CD4-positive, alpha-beta T cell treated with Interleukin-6 for 4 hours (primary cell): ENCODE results near the gene ADAMTS12.
A peak's percentile ranks its signal among the peaks of the same experiment; 100 is the strongest.
"Not testable (repeated sequence)": the region's sequence is repeated elsewhere in the genome, so short reads cannot be mapped to it uniquely, and the experiment has no call there.

Experiments used
- DNase-seq: peaks from one replicate; pipeline ENCODE4 v3.0.0-alpha.2; 2020; ENCODE audit warnings: mixed read lengths

The ADAMTS12 gene, protein sequence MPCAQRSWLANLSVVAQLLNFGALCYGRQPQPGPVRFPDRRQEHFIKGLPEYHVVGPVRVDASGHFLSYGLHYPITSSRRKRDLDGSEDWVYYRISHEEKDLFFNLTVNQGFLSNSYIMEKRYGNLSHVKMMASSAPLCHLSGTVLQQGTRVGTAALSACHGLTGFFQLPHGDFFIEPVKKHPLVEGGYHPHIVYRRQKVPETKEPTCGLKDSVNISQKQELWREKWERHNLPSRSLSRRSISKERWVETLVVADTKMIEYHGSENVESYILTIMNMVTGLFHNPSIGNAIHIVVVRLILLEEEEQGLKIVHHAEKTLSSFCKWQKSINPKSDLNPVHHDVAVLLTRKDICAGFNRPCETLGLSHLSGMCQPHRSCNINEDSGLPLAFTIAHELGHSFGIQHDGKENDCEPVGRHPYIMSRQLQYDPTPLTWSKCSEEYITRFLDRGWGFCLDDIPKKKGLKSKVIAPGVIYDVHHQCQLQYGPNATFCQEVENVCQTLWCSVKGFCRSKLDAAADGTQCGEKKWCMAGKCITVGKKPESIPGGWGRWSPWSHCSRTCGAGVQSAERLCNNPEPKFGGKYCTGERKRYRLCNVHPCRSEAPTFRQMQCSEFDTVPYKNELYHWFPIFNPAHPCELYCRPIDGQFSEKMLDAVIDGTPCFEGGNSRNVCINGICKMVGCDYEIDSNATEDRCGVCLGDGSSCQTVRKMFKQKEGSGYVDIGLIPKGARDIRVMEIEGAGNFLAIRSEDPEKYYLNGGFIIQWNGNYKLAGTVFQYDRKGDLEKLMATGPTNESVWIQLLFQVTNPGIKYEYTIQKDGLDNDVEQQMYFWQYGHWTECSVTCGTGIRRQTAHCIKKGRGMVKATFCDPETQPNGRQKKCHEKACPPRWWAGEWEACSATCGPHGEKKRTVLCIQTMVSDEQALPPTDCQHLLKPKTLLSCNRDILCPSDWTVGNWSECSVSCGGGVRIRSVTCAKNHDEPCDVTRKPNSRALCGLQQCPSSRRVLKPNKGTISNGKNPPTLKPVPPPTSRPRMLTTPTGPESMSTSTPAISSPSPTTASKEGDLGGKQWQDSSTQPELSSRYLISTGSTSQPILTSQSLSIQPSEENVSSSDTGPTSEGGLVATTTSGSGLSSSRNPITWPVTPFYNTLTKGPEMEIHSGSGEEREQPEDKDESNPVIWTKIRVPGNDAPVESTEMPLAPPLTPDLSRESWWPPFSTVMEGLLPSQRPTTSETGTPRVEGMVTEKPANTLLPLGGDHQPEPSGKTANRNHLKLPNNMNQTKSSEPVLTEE (N-terminal part only)

DNA sequence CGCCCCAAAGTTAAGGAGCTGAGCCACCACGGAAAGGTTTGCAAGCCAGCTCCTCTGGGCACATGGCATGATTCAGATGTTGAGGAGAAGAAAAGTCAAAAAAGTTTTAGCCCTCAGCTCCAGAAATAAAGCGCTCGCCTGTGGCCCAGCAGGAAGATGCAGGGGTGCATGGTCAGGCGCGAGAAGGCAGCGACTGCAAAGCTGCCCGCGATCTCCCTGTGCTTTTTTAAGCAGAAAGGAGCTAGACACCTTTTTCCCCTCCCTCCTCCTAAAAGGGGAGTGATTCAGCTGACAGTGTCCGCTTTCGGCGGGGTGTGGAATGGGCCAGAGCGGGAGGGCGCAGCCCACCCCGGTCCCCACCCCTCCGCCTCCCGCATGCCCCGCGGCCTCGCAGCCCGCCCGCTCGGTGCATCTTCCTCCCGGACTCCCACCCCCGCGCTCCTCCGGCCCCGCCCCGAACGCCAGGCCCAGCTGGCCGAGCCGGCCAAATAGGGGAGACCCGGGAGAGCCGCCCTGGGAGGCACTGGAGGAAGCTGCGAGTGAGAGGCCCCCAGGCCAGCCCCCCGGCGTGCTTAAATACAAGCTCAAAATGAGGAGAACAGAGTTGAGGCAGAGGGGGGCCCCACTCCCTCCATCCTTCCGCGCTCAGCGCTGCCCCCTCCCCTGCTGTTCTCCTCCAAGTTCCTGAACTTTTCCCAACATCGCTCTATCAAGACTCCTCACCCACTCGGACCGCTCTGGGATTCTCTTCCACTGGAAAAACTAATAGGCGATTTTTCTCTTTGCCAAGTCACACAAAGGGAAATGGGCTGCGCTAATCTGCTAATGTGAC is at the start of gene ADAMTS12:
Gene ADAMTS12 (minus strand): TSS at position 203 of the 832 bp plus-strand sequence. CDS start 134 bp downstream, at position 69.
- DNase-seq: no peak

DNA sequence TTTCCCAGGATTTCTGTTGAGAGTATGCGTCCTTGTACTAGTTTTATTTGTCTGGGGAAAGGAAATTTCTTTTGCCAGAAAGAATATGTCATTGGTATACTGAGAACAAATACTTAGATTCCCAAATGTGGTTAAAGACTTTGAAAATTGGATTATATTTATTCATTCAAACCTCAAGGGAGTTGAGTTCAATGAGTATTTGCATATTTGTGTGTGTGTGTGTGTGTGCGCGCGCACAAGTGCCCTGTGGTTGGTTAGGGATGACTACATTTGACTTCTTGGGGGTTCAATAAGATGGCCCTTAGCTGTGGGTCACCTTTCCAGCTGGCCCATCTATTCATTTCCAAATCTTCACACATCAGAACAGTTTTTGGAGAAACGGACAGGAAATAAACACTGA is 49.3 kb upstream of the ADAMTS12 start:
- DNase-seq: no peak

DNA sequence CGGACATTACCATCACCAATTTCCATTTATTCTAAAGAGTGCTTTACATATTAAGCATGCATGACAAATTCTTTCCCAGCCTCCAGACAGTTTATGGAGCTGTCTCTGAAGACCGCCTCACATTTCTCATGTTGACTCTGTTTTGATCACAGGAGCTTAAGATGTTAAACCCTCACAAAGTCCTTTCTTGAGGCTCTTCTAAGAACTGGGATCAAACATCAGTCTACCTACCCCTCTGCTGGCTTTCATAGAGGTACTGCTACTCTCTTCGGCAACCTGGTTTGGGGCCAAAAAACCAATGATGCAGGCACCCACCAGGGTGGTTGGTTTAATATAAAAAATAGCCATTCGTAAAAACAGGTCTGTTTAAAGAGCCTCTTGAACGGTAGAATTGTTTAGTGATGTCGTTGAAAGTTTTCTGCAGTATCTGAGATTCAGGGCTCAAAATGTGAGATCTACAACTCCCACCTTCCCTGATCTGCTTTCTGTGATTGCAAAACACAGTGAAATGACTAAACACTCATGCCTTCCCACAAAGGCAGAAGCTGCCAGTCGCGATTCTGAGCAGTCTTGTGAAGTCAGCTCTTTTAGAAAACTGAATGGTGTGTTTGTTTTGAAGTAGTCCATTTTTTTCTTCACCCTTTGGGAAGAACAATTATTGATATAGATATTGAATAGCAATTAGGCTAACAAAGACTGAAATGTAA is 47.9 kb upstream of the ADAMTS12 start:
- no peak for DNase-seq

DNA sequence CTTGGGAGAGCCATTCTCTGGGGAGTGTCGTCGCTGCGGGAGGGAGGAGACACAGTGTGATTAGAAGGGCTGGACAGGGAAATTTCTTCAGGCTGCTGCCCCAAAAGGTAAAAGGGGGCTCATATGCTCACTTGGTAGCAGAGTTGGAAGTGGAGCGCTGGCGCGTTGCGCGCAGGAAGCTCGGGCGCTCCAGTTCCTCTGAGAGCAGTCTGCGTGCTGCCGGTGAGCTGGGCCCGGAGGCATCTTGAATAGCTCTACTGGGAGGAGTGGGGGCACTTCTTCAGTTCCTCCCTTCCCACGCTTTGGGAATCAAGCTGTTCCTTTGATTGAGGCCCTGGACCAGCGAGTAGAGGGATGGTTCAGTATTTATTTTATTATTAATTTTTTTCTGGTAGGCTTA is 47.1 kb upstream of the ADAMTS12 start:
- DNase-seq: no peak

DNA sequence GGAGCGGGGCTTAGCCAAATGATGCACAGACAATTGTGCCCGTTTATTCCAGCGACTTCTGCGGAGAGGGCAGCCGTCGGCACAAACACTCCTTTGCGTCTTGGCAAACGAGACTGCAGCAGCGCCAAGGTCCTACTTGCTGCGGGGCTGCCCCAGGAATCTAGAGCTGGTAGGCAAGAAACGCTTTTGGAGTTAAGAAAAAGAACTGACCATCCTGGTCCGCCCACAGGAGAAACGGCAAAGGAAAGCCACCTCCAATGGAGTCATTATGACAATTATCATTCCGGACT is 46.7 kb upstream of the ADAMTS12 start:
- DNase-seq: no peak

DNA sequence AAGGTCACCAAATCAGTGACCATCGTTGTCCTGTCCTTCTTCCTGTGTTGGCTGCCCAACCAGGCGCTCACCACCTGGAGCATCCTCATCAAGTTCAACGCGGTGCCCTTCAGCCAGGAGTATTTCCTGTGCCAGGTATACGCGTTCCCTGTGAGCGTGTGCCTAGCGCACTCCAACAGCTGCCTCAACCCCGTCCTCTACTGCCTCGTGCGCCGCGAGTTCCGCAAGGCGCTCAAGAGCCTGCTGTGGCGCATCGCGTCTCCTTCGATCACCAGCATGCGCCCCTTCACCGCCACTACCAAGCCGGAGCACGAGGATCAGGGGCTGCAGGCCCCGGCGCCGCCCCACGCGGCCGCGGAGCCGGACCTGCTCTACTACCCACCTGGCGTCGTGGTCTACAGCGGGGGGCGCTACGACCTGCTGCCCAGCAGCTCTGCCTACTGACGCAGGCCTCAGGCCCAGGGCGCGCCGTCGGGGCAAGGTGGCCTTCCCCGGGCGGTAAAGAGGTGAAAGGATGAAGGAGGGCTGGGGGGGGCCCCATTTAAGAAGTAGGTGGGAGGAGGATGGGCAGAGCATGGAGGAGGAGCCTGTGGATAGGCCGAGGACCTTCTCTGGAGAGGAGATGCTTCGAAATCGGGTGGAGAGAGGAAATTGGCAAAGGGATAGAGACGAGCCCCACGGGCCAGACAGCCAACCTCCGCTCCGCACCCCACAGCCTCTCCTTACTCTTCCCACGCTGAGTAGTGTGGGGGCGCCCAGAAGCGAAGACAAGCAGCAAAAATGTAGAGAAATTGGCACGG is 46.1 kb upstream of the ADAMTS12 start:
- DNase-seq: no peak

DNA sequence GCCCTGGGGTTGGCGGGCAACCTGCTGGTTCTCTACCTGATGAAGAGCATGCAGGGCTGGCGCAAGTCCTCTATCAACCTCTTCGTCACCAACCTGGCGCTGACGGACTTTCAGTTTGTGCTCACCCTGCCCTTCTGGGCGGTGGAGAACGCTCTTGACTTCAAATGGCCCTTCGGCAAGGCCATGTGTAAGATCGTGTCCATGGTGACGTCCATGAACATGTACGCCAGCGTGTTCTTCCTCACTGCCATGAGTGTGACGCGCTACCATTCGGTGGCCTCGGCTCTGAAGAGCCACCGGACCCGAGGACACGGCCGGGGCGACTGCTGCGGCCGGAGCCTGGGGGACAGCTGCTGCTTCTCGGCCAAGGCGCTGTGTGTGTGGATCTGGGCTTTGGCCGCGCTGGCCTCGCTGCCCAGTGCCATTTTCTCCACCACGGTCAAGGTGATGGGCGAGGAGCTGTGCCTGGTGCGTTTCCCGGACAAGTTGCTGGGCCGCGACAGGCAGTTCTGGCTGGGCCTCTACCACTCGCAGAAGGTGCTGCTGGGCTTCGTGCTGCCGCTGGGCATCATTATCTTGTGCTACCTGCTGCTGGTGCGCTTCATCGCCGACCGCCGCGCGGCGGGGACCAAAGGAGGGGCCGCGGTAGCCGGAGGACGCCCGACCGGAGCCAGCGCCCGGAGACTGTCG is 45.4 kb upstream of the ADAMTS12 start:
- DNase-seq: no peak

DNA sequence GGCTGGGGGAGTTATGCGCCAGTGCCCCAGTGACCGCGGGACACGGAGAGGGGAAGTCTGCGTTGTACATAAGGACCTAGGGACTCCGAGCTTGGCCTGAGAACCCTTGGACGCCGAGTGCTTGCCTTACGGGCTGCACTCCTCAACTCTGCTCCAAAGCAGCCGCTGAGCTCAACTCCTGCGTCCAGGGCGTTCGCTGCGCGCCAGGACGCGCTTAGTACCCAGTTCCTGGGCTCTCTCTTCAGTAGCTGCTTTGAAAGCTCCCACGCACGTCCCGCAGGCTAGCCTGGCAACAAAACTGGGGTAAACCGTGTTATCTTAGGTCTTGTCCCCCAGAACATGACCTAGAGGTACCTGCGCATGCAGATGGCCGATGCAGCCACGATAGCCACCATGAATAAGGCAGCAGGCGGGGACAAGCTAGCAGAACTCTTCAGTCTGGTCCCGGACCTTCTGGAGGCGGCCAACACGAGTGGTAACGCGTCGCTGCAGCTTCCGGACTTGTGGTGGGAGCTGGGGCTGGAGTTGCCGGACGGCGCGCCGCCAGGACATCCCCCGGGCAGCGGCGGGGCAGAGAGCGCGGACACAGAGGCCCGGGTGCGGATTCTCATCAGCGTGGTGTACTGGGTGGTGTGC is 44.7 kb upstream of the ADAMTS12 start, which contains the start of gene RXFP3:
Gene RXFP3 (plus strand): TSS at position 6 of the 636 bp plus-strand sequence. CDS start 355 bp downstream, at position 361.
- no peak for DNase-seq

DNA sequence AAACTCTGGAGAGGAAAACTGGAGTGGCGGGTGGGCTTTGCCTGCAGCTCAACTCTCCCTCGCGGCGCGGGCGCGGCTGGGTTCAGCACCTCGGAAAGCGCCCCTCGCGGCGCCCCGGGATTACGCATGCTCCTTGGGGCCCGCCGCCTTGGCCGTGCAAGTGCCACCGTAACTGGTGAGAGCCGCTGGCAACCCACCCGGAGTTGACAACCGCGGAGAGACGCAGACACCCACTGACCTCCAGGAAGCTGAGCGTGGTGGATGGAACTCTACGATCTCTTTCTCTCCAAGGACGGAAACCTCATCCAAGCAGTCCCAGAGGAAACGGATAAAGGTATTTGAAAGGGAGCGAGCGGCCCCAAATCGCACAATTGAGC is 44.2 kb upstream of the ADAMTS12 start:
- peak; percentile 3 for DNase-seq

DNA sequence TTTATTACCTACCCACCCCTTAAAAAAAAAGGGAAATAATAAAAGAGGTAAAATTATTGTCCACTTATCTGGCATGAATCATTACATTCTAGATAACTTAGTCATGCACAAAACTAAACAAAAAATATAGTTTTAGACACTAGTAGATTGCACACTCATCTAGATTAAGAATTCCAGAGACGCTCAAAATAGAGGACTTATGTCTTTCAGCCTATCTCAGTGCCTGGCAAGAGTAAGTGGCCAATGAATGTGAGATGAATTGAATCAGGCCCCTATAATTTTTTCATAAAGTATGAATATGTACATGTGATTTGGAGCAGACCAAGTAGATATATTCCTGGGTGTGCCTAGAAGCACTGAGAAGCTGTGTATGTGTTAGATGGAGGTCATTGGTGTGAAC is 42.4 kb upstream of the ADAMTS12 start:
- DNase-seq: no peak

DNA sequence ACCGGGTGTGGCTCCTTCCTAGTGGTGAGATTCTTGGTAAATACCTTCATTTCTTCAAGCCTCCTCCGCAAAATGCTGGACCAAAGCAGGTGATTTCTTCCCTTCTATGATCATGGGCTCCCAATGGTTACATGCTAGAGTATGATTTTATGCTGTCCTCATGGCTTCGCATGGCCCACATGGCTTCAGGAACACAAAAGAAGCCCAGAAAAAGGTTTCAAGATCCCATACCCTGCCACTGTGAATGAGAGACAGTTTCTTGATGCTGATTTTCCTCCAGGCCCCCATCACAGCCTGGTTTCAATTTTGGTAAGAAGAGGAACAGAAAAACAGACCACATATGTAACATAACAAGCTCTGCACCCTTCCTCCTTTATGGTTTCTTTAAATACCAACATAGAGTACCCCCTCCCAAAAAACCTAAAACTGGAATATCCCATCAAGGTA is 42.0 kb upstream of the ADAMTS12 start:
- no peak for DNase-seq

DNA sequence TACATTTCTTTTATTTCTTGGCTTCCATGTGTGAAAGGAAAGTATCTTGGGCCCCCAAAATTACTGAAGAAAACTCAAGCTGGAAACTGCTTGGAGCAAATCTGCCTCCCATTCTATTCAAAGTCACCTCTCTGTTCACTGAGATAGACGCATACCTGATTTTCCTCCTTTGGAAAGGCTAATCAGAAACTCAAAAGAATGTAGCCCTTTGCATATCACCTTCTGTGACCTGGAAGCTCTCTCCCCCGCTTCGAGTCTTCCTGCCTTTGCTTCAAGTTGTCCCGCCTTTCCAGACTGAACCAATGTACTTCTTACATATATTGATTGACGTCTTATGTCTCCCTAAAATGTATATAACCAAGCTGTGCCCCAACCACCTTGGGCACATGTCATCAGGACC is 39.3 kb upstream of the ADAMTS12 start:
- DNase-seq: no peak

DNA sequence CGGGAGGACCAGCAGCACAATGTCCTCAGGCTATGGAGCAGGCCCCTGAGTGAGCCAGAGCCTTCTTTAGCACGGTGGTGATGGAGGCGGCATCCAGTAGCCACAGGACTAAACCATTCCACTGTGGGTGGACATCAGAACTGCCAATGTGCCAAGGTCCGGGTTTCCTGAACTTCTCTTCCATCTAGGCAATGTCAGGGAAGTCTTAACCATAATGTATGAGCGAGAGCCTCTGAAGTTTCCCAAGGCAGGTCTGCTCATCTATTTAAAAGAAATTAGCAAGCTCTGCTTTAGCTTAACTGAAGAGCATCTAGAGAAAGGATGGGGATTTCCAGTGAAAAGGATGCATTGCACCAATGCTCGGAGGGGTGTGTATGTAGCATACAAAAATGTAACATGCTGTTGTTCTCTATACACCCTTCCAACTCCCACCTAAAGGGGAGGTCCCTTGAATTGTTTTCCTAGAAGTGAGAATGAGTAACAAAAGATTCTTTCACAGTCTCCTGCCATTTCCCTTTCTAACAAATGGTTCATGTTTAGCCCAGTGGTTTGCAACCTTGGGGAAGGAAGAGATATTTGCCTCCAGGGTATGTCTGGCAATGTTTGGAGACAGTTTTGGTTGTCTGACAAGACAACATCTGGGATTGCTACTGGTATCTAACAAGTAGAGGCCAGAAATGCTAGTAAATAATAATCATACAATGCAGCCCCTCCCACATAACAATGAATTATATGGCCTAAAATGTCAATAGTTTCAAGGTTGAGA is 38.3 kb upstream of the ADAMTS12 start:
- no peak for DNase-seq

DNA sequence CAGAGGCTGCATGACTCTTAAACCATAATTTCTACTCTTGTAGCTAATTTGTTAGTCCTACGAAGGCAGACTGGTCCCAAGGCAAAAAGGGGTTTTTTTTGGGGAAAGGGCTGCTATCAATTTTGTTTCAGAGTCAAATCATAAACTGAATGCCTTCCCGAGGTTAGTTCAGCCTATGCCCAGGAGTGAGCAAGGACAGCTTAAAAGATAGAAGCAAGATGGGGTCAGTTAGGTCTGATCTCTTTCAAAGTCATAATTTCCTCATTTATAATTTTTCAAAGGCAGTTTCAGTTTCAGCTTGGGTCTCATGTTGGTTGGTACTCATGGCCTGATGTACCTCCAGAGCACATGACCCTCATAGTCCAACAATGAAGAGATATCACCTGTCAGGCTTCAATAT is 36.5 kb upstream of the ADAMTS12 start:
- no peak for DNase-seq

DNA sequence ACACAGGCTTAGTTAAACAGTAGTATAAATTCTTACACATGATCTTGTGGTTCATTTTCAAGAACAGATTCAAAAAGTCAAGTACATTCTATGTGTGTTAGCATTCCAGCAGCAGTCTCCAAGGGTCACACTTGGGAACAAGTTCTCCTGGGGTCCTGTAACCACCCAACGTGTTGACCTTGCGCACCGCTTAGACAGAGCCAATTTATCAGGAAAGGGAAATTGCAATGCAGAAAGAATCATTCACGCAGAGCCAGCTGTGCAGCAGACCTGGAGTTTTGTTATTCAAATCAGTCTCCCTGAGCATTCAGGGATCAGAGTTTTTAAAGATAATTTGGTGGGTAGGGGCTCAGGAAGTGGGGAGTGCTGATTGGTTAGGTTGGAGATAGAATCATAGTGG is 35.9 kb upstream of the ADAMTS12 start:
- DNase-seq: no peak

DNA sequence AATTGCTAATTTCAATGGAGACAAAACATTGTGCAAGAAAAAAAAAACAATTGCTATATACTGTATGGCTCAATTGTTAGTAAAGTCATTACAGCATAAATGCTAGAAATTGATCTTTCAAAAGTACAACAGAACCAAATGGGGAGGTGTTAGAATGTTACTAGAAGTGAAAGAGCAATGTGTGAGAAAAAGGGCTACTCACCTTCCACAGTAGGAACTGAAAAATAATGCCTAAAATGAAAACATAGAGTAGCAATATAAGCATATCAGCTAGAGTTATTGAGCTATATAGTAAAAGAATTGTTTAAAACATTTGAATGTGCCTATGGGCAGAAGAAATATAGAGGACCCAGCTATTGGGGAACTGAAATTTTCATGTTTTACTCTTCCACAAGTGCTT is 33.5 kb upstream of the ADAMTS12 start:
- DNase-seq: no peak

DNA sequence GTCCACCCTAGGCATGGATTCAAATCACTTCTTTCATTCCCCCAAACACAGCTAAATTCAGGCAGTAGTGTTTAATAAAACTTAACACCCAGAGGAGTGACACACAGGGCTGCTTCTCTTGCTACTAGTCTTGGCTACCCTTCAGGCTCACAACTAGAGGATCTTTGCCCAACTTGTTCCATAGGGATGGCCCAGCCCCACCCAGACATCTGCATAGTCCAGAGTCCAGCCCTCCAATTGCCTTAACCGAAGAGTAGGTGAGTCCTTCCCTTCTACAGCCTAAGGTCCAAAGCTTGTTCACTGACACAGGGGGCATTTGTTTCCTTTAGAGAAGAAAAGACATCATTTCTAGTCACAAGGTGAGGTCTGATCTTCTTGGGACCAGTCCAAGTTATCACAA is 29.2 kb upstream of the ADAMTS12 start:
- no peak for DNase-seq

DNA sequence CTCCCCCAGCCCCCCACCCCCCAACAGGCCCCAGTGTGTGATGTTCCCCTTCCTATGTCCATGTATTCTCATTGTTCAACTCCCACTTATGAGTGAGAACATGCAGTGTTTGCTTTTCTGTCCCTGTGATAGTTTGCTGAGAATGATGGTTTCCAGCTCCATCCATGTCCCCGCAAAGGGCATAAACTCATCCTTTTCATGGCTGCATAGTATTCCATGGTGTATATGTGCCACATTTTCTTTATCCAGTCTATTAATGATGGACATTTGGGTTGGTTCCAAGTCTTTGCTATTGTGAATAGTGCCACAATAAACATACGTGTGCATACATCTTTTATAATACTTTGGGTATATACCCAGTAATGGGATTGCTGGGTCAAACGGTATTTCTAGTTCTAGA is 23.1 kb upstream of the ADAMTS12 start:
- not testable (repeated sequence) for DNase-seq

DNA sequence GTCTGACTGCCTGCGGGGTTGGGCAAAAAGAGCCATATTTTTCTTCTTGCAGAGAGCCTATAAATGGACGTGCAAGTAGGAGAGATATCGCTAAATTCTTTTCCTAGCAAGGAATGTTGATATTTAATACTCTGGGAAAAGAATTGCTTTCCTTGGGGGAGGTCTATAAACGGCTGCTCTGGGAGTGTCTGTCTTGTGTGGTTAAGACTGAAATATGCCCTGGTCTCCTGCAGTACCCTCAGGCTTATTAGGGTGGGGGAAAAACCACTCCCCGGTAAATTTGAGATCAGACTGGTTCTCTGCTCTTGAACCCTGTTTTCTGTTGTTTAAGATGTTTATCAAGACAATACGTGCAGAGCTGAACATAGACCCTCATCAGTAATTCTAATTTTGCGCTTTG is 14.5 kb upstream of the ADAMTS12 start:
- DNase-seq: not testable (repeated sequence)
